ENCODE results near the gene RNU4-1. TPM values are rescaled to one million over a fixed set of nuclear protein-coding genes. Genes with fewer than 3 reads are reported as not detected.

RNU4-1 gene
- total RNA-seq, 1 experiment from 2014 or later: under 0.01 TPM

DNA sequence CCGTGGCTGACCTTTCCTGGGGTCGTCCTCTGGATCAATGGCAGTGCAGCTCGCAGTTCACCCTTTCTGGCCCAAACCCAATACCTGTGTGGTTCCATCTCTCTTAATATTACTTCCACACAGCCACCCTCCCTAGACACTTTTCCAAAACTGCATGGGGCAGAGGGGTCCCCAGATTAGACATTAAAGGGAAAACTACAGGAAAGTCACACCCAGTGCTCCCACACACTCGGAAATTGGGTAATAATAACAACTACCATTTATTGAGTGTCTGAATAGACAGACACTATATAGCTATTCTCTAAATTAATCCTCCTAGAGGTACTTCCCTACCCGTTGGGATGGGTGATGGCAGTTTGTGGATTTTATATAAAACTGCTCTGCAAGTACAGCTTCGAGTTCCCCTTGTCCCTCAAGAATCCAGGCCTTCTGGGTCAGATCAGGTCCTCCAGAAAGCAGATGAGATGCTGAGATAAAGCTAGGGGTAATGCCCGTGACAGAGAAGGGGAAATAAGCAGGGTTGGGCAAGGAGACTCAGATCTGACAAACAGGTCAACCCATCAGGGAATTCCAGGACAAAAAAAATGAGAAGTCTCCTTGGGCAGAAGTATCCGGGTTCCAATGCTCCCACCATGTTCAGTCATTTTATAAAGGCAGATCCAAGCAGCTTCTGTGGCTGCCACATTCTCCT is 26.7 kb downstream of the RNU4-1 start:
- H3F3A ChIP-seq (ENCODE audit: low read length, unreplicated experiment): peaks cover 11% of the 10 kb centered on the region
- no peaks in the 10 kb centered on the region for H3K9me3 ChIP-seq (ENCODE audit: low read length)
- H2AFZ ChIP-seq (ENCODE audit: low read length): no peak overlapping the region; the same call in 1 of the 2 replicates
- 0 out of 2 replicates have a peak, but pooled peaks cover 4% of the 10 kb centered on the region for H4K20me1 ChIP-seq (ENCODE audit: low read length)
- TF ChIP-seq EZH2 (IDR thresholded peaks at IDR 0.05; ENCODE audit: low read length, unreplicated experiment) (no peak), EZH2phosphoT487 (IDR thresholded peaks at IDR 0.05; ENCODE audit: borderline replicate concordance, low read length) (no peak)
- TF ChIP-seq, protein P1, sequence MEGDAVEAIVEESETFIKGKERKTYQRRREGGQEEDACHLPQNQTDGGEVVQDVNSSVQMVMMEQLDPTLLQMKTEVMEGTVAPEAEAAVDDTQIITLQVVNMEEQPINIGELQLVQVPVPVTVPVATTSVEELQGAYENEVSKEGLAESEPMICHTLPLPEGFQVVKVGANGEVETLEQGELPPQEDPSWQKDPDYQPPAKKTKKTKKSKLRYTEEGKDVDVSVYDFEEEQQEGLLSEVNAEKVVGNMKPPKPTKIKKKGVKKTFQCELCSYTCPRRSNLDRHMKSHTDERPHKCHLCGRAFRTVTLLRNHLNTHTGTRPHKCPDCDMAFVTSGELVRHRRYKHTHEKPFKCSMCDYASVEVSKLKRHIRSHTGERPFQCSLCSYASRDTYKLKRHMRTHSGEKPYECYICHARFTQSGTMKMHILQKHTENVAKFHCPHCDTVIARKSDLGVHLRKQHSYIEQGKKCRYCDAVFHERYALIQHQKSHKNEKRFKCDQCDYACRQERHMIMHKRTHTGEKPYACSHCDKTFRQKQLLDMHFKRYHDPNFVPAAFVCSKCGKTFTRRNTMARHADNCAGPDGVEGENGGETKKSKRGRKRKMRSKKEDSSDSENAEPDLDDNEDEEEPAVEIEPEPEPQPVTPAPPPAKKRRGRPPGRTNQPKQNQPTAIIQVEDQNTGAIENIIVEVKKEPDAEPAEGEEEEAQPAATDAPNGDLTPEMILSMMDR (conservative IDR thresholded peaks at IDR 0.05; ENCODE audit: low read depth, low read length): no peak
- H3K4me2 ChIP-seq (ENCODE audit: low read length): 0 out of 2 replicates have a peak overlapping the region, but pooled peaks have one; percentile 25
- intact Hi-C loops (cut with micrococcal nuclease): no loop called here
- peaks cover 16% of the 10 kb centered on the region for H3K36me3 ChIP-seq (ENCODE audit: low read depth, low read length)
- no peak overlapping the region for H3K9ac ChIP-seq (ENCODE audit: low read length)
- no peak overlapping the region for H3K4me3 ChIP-seq (ENCODE audit: low read length)
- ChIA-PET POLR2A (ENCODE audit: unreplicated experiment) (interaction anchor here (0.6 to 3.3 kb wide), 5 partner anchors 9 to 65 kb away, joined by 3 to 73 read pairs (median 33); partner anchors contain the start of genes RNU4-2 and RPLP0), CTCF (interaction anchor here (0.6 to 6.5 kb wide), 6 partner anchors 29 to 244 kb away, joined by 3 to 142 read pairs (median 8); partner anchors contain the start of gene RPLP0)
- H3K27me3 ChIP-seq (ENCODE audit: low read length): no peaks in the 10 kb centered on the region
- H3K27ac ChIP-seq (ENCODE audit: low read length): no peak overlapping the region
- no peaks in the 10 kb centered on the region for H3K9me2 ChIP-seq (replicated peaks; ENCODE audit: low read length)
- BruUV-seq (replicated peaks): no TSS peak
- peaks cover 42% of the 10 kb centered on the region for H3K79me2 ChIP-seq (ENCODE audit: low read length)
- ATAC-seq (no peak), DNase-seq (no peak)
- peaks cover 21% of the 10 kb centered on the region for H3K4me1 ChIP-seq (ENCODE audit: insufficient read depth, low read length)

DNA sequence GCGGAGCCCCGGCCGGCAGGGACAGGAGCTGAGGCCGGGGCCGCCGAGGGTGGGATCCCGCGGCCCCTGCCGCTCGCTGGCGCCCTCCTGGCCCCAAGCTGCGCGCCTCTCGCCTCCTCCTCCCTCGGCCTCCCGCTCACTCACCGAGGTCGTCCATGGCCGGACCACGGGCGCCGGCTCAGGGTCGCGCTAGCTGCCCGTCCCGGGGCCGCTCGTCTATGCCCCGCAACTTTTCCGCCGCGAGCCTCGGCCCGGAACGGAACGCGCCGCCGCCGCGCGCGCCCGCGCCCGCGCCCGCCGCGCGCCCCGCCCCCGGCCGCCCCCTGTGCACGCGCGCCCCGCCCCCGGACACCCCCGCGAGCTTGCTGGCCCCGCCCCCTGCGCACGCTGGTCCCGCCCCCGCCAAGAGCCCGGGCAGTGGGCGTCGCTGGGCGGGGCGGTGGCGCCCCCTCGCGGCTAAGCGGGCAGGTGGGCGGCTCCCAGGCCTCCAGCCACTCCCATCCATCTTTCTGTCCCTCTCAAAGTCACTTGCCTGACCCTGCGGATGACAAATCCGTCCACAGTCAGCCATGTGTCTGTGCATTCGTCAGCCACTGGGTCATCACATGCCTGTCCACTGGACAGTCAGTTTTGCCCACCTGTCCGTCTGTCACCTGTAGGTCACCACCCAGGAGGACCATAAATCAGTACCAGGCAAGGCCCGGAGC is 27.4 kb downstream of the RNU4-1 start, which contains the start of gene PXN:
PXN (minus strand) TSS at position 258 of the 707 bp plus-strand sequence; CDS start at position 157, 101 bp downstream.
- Histone ChIP-seq H3K4me3 (ENCODE audit: low read length) (peak within 1 kb of the TSS; percentile 91), H3K27ac (ENCODE audit: low read length) (peak within 1 kb of the TSS; percentile 91), H3K9ac (ENCODE audit: low read length) (peak within 1 kb of the TSS; percentile 94), H3K4me1 (ENCODE audit: insufficient read depth, low read length) (peaks cover 28% of the 10 kb centered on the region), H3F3A (ENCODE audit: low read length, unreplicated experiment) (peaks cover 11% of the 10 kb centered on the region), H3K9me2 (replicated peaks; ENCODE audit: low read length) (no peaks in the 10 kb centered on the region), H4K20me1 (ENCODE audit: low read length) (0 out of 2 replicates have a peak, but pooled peaks cover 4% of the 10 kb centered on the region), H3K4me2 (ENCODE audit: low read length) (peak within 1 kb of the TSS; percentile 96), H3K9me3 (ENCODE audit: low read length) (no peaks in the 10 kb centered on the region), H3K27me3 (ENCODE audit: low read length) (no peaks in the 10 kb centered on the region), H3K79me2 (ENCODE audit: low read length) (peaks cover 49% of the 10 kb centered on the region), H3K36me3 (ENCODE audit: low read depth, low read length) (peaks cover 20% of the 10 kb centered on the region), H2AFZ (ENCODE audit: low read length) (no peak within 1 kb of the TSS; the same call in 1 of the 2 replicates)
- intact Hi-C loops (cut with micrococcal nuclease): no loop called here
- CTCF ChIA-PET: interaction anchor here (0.5 to 6.5 kb wide), 13 partner anchors 8 to 243 kb away, joined by 3 to 142 read pairs (median 6); partner anchors contain the start of gene RPLP0
- POLR2A ChIA-PET (ENCODE audit: unreplicated experiment): interaction anchor here (1.0 to 3.3 kb wide), 6 partner anchors 9 to 66 kb away, joined by 3 to 73 read pairs (median 20); partner anchors contain the start of genes RNU4-2 and RPLP0
- peak; percentile 89 for DNase-seq
- TF ChIP-seq EZH2phosphoT487 (IDR thresholded peaks at IDR 0.05; ENCODE audit: borderline replicate concordance, low read length) (no peak), EZH2 (IDR thresholded peaks at IDR 0.05; ENCODE audit: low read length, unreplicated experiment) (no peak)
- TF ChIP-seq, protein P1 (conservative IDR thresholded peaks at IDR 0.05; ENCODE audit: low read depth, low read length): peak; percentile 83
- BruUV-seq (replicated peaks): no TSS peak
- ATAC-seq: peak; percentile 41

Data from PC-3 (cell line).